Heart left ventricle (tissue), 16 donors: Measurements from ENCODE around the gene SLC22A7. TPM values are rescaled to one million over a fixed set of nuclear protein-coding genes. Genes with fewer than 3 reads are reported as not detected.

ENCODE experiments used
- ATAC-seq, 4 donors: fragments of 200-7000 bp; cut with Tn5 transposase; one replicate each; pipeline ENCODE4 v1.9.1; 2020 to 2022; ENCODE audit warnings: moderate library complexity in 4 of 4, mild to moderate bottlenecking in 3 of 4, moderate number of reproducible peaks in 1 of 4
- DNase-seq, 5 donors: peaks; one replicate each; pipeline ENCODE4 v3.0.0-alpha.2; 2020
- H3K27ac ChIP-seq, 12 donors: fragments of 200-600 bp; sonication (generic) in 4 of 12; one replicate each; pipeline versions ENCODE4 v1.5.0 to v1.8.0; 2016 to 2022; ENCODE audit warnings: mild to moderate bottlenecking in 2 of 12
- H3K27me3 ChIP-seq, 9 donors: fragments of 200-600 bp; sonication (generic) in 2 of 9; one replicate each; pipeline versions ENCODE4 v1.5.1 to v1.8.0; 2016 to 2022; ENCODE audit warnings: mild to moderate bottlenecking in 3 of 9
- H3K36me3 ChIP-seq, 9 donors: fragments of 200-600 bp; sonication (generic) in 2 of 9; one replicate each; pipeline versions ENCODE4 v1.5.0 to v1.8.0; 2018 to 2022; ENCODE audit warnings: mild to moderate bottlenecking in 2 of 9
- H3K4me1 ChIP-seq, 12 donors: fragments of 200-600 bp; sonication (generic) in 4 of 12; one replicate each; pipeline versions ENCODE4 v1.5.0 to v1.8.0; 2016 to 2022; ENCODE audit warnings: mild to moderate bottlenecking in 3 of 12
- H3K4me3 ChIP-seq, 12 donors: fragments of 200-600 bp; sonication (generic) in 4 of 12; one replicate each; pipeline versions ENCODE4 v1.5.0 to v1.8.0; 2017 to 2022; ENCODE audit warnings: mild to moderate bottlenecking in 9 of 12, moderate library complexity in 4 of 12
- H3K9me3 ChIP-seq, 12 donors: fragments of 200-600 bp; sonication (generic) in 4 of 12; one replicate each; pipeline versions ENCODE4 v1.5.0 to v1.8.0; 2016 to 2022; ENCODE audit warnings: mild to moderate bottlenecking in 1 of 12
- POLR2A ChIP-seq, 2 donors: fragments of 450-650 bp; IDR thresholded peaks; one replicate each; pipeline ENCODE4 v1.6.1; 2017; ENCODE audit warnings: antibody characterized with exemption in 2 of 2, mild to moderate bottlenecking in 2 of 2, moderate library complexity in 2 of 2
- WGBS, 4 donors: extraction: QIAGEN DNeasy Blood & Tissue Kit in 2 of 4; methylation state at CpG; one replicate each; pipeline versions ENCODE4 v1.1.5 to v1.1.7; 2013 to 2018; 5-methylcytosine and 5-hydroxymethylcytosine counted together
- intact Hi-C, 10 donors: fragments of 100-400 bp; cut with DNase I; formaldehyde crosslinking; loops; one replicate each; pipeline versions ENCODE4 v1.11.1 to v1.14.2; 2022
- polyA plus RNA-seq, 2 donors: library from polyadenylated mRNA; stranded (reverse); fragments of 200-250 nt; gene quantifications; one replicate each; pipeline ENCODE4 v1.2.3, GENCODE V29; 2013
- total RNA-seq, 9 donors: library from RNA; depleted of rRNA in 2 of 9; stranded (reverse); fragments of >200 nt in 2 of 9; fragmentation: NEBNext Ultra II Directional in 3 of 9; extraction: Animal tissue kit (Norgen Biotek cat#: 25700) in 3 of 9; gene quantifications; one replicate each; pipeline versions ENCODE4 v1.1.0 to v1.2.4, GENCODE V29; 2016 to 2023
- TF ChIP-seq, protein P1 (sequence below), 12 donors: fragments of 200-600 bp; sonication (generic) in 4 of 12; IDR thresholded peaks; one replicate each; pipeline versions ENCODE4 v1.5.0 to v1.8.0; 2018 to 2022; ENCODE audit warnings: antibody characterized with exemption in 12 of 12, mild to moderate bottlenecking in 5 of 12
- donor health status: ischemic (EF 13 %, LVEDD 7.1; RV severe dilation, severe dysfunction).
- donor health status: healthy with polysubstance abuse.
- donor health status: DM: no; HTN: yes; CAD: no.
- donor health status: DM: no; HTN: no; CAD: no.
- donor health status: ischemic (EF 25% LVEDD 6.9; RV normal size, moderate dysfunction).
- donor health status: ischemic (EF 25% LVEDD 5.7; RV mildly dilated, moderate dysfunction).
- donor health status: healthy.
- donor health status: DM: yes; HTN: yes; CAD: no.
- donor health status: ischemic (EF 35%, LVEDD 5.7; RV mildly dilated, moderate dysfunction).
- donor health status: nonischemic (EF 11% LVEDD 7.7; RV severe dilation, severe dysfunction).
- donor health status: DM: yes; HTN: yes; CAD: no.
- donor health status: PGD.
- donor health status: ischemic (EF 29% LVEDD 5.4; RV normal size, mild dysfunction).
- donor health status: nonischemic (EF 23%, LVEDD 6.1; RV moderate dilation, normal function).

The SLC22A7 gene
- total and polyA plus RNA-seq, 11 donors: 0.12 to 0.32 (median 0.16) TPM; not detected in 6

DNA sequence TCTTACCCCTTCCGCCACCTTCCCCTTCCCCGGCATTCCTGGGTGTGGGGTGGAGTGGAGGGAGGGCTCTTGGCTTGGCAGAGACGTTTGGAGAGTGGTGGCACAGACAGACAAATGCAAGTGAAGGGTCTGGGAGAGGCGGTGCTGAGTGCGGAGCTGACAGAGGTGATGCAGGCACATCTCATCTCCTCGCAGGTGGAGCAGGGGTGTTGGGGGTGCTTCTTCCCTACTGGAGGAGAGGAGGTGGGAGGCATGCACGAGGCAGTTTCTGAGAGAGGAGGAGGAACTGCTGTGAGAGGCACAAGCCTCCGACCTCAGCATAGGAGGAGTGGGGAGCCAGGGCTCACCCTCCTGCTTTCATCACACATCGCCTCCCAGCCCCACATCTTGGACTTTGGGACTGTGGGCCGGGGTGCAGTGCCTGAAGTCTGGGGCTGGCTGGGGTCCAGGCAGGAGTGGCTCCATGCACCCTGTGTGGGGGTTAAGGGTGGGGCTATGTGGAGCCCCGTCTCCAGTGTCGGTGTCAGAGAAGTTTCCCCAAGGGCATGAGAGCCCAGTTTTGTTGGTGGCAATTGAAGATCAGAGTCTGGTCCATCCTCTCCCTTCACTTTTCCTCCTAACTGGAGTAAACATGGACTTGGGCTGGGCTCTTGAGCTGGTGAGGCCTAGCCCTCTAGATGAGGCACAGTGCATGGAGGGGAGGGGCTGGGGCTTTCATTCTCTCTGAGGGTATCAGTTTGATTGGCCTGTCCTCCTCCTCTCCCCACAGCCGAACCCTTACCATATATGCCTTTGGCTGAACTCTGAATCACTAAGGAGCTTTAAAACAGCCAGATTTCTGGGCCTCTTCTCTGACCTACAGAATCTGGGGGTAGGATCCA lies 20.2 kb upstream of the SLC22A7 start:
- ATAC-seq (peak in 1 of 4 donors; percentile 13), DNase-seq (peak in 1 of 5 donors; percentile 58)
- peaks cover 0 to 33% (median 13%) of the 10 kb centered on the region in 9 donors for H3K27me3 ChIP-seq
- TF ChIP-seq, protein P1, sequence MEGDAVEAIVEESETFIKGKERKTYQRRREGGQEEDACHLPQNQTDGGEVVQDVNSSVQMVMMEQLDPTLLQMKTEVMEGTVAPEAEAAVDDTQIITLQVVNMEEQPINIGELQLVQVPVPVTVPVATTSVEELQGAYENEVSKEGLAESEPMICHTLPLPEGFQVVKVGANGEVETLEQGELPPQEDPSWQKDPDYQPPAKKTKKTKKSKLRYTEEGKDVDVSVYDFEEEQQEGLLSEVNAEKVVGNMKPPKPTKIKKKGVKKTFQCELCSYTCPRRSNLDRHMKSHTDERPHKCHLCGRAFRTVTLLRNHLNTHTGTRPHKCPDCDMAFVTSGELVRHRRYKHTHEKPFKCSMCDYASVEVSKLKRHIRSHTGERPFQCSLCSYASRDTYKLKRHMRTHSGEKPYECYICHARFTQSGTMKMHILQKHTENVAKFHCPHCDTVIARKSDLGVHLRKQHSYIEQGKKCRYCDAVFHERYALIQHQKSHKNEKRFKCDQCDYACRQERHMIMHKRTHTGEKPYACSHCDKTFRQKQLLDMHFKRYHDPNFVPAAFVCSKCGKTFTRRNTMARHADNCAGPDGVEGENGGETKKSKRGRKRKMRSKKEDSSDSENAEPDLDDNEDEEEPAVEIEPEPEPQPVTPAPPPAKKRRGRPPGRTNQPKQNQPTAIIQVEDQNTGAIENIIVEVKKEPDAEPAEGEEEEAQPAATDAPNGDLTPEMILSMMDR (IDR thresholded peaks at IDR 0.05): no peak
- TF ChIP-seq POLR2A (IDR thresholded peaks at IDR 0.05): no peak
- no peak overlapping the region for H3K4me3 ChIP-seq
- 82 to 88% (median 85%) methylated on average over 11 to 13 of the region's 13 CpGs for WGBS, 4 donors
- no peaks in the 10 kb centered on the region for H3K36me3 ChIP-seq
- no peaks in the 10 kb centered on the region for H3K9me3 ChIP-seq
- H3K4me1 ChIP-seq: peaks cover 0 to 15% (median 8%) of the 10 kb centered on the region in 12 donors
- H3K27ac ChIP-seq: peak overlapping the region in 1 of 12 donors; percentile 17
- intact Hi-C loops: no loop called here

DNA sequence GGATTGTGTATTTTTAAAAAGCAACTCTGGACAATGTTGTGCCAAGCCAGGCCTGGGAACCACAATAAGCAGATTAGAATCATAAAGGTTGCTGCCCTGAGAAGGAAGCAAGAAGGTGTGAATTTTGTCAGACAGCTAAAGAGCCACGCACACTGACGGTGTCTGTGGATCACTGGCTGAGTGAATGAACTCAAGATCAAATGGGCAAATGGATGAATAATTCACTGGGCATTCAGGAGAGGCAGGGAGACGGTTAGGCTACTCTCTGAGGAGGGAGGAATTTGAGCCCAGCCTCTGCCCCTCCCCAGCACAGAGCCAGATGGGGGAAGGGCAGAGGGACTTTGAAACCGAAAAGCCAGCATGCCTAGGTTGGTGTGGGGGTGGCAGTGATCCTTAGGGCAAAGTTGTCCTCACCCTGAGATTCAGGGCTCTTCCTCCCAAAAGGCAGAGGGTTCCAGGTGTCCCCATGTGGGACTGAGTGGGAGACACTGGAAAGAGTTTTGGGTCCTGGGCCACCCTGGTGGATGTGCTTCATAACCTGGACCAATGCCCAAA lies 19.5 kb upstream of the SLC22A7 start:
- WGBS, 4 donors: 57 to 69% (median 59%) methylated on average over 3 to 4 of the region's 4 CpGs
- H3K4me1 ChIP-seq: peaks cover 0 to 15% (median 8%) of the 10 kb centered on the region in 12 donors
- peak overlapping the region in 1 of 12 donors; percentile 17 for H3K27ac ChIP-seq
- no peaks in the 10 kb centered on the region for H3K9me3 ChIP-seq
- TF ChIP-seq POLR2A (IDR thresholded peaks at IDR 0.05): no peak
- TF ChIP-seq, protein P1 (IDR thresholded peaks at IDR 0.05): no peak
- peak in 1 of 4 donors; percentile 13 for ATAC-seq
- H3K4me3 ChIP-seq: no peak overlapping the region
- intact Hi-C loops: no loop called here
- no peaks in the 10 kb centered on the region for H3K36me3 ChIP-seq
- peak in 1 of 5 donors; percentile 17 for DNase-seq
- H3K27me3 ChIP-seq: peaks cover 0 to 30% (median 13%) of the 10 kb centered on the region in 9 donors

DNA sequence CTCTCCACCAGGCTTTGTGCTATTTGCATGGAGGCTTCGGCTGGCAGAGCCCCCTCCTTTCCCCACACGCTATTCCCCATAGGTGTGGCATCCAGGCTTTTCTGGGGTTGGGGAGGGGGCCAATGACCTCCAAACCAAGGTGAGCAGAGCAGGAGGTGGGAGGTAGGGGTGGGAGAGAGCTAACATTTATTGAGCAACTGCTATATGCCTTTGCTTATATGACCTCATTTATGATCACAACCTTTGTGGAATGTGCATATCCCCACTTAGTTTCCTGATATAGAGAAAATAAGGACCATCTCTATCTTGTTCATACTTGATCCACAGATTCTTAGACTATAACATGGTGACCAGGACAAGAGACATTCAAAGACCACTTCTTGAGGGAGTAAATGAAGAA lies 17.8 kb upstream of the SLC22A7 start:
- WGBS, 4 donors: 73 to 100% (median 83%) methylated on average over 2 of the region's 2 CpGs
- no peak for ATAC-seq
- no peak overlapping the region for H3K27ac ChIP-seq
- peaks cover 0 to 33% (median 7%) of the 10 kb centered on the region in 9 donors for H3K27me3 ChIP-seq
- peaks cover 0 to 14% (median 6%) of the 10 kb centered on the region in 12 donors for H3K4me1 ChIP-seq
- intact Hi-C loops: no loop called here
- TF ChIP-seq POLR2A (IDR thresholded peaks at IDR 0.05): no peak
- TF ChIP-seq, protein P1 (IDR thresholded peaks at IDR 0.05): no peak
- H3K4me3 ChIP-seq: no peak overlapping the region
- peak in 1 of 5 donors; percentile 31 for DNase-seq
- H3K36me3 ChIP-seq: no peaks in the 10 kb centered on the region
- no peaks in the 10 kb centered on the region for H3K9me3 ChIP-seq

DNA sequence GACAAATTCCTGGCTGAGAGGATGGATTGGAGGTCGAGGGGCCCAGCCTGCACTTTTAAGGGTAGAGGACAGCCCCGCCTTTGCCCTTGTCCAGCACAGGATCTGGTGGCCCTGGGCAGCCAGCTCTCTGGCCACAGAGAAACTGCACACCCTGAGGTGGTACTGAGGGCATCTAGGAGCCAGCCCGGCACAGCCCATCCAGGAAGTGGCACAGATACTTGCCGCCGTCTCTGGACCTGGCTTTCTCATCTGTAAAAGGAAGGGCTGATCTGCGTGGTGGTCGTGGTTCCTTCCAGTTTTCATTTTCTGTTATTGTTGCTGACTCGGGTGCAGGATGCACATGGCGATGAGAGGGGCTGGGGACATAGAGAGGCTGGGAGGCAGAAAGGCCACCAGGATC lies 16.0 kb upstream of the SLC22A7 start:
- Histone ChIP-seq H3K27me3 (peaks cover 0 to 30% (median 2%) of the 10 kb centered on the region in 9 donors), H3K27ac (no peak overlapping the region), H3K36me3 (no peaks in the 10 kb centered on the region), H3K4me1 (peaks cover 0 to 10% (median 0%) of the 10 kb centered on the region in 12 donors), H3K9me3 (no peaks in the 10 kb centered on the region), H3K4me3 (no peak overlapping the region)
- TF ChIP-seq, protein P1 (IDR thresholded peaks at IDR 0.05): no peak
- TF ChIP-seq POLR2A (IDR thresholded peaks at IDR 0.05): no peak
- intact Hi-C loops: no loop called here
- 66 to 79% (median 74%) methylated on average over 9 of the region's 9 CpGs for WGBS, 4 donors
- ATAC-seq (no peak), DNase-seq (peak in 1 of 5 donors; percentile 32)
